GM13976 (cell line): ENCODE results near the gene FEM1B.
"Not testable (repeated sequence)": the region's sequence is repeated elsewhere in the genome, so short reads cannot be mapped to it uniquely, and the experiment has no call there.

Experiments
- DNase-seq: peaks from one replicate; pipeline ENCODE4 v3.0.0; 2012; ENCODE audit warnings: low spot score
- CTCF ChIP-seq: IDR thresholded peaks from 2 replicates; pipeline ENCODE4 v1.5.1; 2012; ENCODE audit warnings: borderline replicate concordance, mild to moderate bottlenecking; ENCODE audit not compliant: insufficient read depth; ENCODE audit errors: extremely low read depth, missing control alignments, control extremely low read depth
- in situ Hi-C: fragments of 300-500 bp; cut with MboI; formaldehyde crosslinking; loops from one replicate; pipeline ENCODE4 v1.12.0; 2022; ENCODE audit warnings: low sequenced_read_pairs, mixed read lengths, inconsistent platforms; ENCODE audit not compliant: unreplicated experiment

Gene FEM1B

GRCh38 chr15:68231102-68231818 lies 46.3 kb upstream of the FEM1B start:
- no peak for DNase-seq
- no peak for TF ChIP-seq CTCF
- in situ Hi-C loops: no loop called here

GRCh38 chr15:68232449-68232848 lies 45.1 kb upstream of the FEM1B start:
- no peak for TF ChIP-seq CTCF
- no peak for DNase-seq
- in situ Hi-C loops: no loop called here

DNA sequence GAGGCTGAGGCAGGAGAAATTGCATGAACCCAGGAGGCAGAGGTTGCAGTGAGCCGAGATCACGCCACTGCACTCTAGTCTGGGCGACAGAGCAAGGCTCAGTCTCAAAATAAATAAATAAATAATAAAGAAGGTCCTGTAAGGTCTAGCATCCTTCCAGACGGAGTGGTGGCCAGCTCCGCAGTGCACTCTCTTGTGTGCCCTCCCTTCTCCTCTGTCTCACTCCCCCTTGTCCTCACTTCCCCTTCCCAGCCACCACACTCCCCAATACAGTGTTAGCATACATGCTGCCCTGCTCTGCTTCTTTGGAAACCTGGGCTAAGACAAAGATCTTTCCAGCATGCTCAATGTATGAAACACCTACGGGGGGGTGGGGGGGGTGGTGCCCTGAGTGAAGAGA lies 44.6 kb upstream of the FEM1B start:
- no peak for TF ChIP-seq CTCF
- DNase-seq: no peak
- in situ Hi-C loops: no loop called here

DNA sequence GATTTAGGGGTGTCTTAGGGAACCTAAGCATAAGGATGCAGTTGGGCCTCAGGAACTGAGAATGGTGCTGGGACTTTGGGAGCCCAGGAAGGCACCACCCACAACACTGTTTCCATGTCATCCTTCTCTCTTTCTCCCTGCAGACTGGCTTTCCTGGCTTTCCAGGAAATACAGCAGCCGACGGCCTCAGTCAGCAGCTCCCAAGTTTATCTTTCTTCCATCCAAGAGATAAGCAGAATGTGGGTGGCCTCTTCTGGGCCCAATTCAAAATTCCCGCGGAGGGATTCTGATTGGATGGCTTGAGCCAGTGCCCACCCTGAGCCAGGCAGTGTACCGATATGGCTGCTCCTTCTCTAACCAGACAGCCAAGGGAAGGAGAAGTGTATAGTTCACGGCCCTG lies 43.5 kb upstream of the FEM1B start:
- in situ Hi-C loops: no loop called here
- TF ChIP-seq CTCF: no peak

DNA sequence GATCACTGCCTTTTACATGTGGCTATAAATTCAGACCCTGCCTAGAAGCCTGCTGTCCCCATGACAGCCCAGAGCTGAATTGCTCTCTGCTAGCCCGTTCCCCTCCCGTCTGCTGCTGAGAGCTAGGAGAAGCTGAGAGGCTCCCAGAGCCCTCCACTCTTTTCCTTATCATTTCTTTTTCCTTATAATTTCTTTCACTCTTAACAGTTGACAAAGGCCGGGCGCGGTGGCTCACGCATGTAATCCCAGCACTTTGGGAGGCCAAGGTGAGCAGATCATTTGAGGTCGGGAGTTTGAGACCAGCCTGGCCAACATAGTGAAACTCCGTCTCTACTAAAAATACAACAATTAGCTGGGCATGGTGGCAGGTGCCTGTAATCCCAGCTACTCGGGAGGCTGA lies 43.0 kb upstream of the FEM1B start:
- DNase-seq, in situ Hi-C loops: not testable (repeated sequence)

More for the DNA sequence above, 43.5 kb upstream of the FEM1B start:
- no peak for DNase-seq

GRCh38 chr15:68235022-68235421 lies 42.5 kb upstream of the FEM1B start:
- no peak for DNase-seq
- in situ Hi-C loops: no loop called here
- no peak for TF ChIP-seq CTCF

DNA sequence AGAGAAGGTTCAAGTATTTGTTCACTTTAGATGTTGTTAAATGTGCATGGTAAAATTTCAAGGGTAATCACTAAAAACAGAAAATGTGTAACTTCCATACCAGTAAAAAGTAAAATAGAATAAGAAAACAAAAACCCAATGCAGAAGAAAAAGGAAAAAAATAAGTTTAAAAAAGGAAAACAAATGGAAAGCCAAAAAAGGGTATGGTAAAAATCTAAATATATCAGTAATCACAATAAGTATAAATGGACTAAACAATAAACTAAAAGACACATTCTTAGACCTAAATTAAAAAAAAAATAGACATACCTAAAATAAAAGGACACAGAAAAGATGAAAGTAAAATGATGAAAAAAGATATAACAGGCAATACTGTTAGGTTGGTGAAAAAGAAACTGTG lies 38.5 kb upstream of the FEM1B start:
- in situ Hi-C loops: no loop called here
- no peak for DNase-seq
- TF ChIP-seq CTCF: no peak
